HEK293 (cell line): Measurements from ENCODE around the gene MSI2.

ENCODE experiments used
- ZNF521 ChIP-seq: fragments of 450-650 bp; formaldehyde crosslinking; IDR thresholded peaks from 2 replicates; pipeline ENCODE4 v1.5.1; 2017; ENCODE audit warnings: missing biosample characterization, mild to moderate bottlenecking, missing genetic modification characterization
- TF ChIP-seq, protein P1 (sequence below): fragments of 450-650 bp; formaldehyde crosslinking; conservative IDR thresholded peaks from 2 replicates; pipeline ENCODE4 v1.5.1; 2016; ENCODE audit warnings: low read depth, missing biosample characterization, missing genetic modification characterization

DNA sequence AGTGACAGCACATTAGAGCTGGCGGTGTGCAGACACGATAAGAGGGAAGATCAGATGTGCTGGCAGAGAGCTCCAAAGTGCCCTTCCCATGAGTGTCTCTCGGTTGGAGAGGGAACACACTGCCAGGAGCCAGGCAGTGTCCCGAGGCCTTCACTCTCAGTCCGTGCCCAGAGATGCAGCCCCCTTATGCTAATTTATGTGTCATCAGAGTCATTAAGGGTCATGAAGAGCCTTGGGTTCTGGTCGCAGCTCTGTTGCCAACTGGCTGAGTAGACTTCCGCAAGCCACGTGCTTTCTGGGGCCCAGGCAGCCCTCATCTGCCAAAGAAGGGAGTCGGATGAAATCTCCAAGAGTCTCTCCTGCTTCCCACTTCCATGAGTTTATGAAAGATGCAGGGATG is 232.5 kb downstream of the MSI2 start:
- TF ChIP-seq, protein P1, sequence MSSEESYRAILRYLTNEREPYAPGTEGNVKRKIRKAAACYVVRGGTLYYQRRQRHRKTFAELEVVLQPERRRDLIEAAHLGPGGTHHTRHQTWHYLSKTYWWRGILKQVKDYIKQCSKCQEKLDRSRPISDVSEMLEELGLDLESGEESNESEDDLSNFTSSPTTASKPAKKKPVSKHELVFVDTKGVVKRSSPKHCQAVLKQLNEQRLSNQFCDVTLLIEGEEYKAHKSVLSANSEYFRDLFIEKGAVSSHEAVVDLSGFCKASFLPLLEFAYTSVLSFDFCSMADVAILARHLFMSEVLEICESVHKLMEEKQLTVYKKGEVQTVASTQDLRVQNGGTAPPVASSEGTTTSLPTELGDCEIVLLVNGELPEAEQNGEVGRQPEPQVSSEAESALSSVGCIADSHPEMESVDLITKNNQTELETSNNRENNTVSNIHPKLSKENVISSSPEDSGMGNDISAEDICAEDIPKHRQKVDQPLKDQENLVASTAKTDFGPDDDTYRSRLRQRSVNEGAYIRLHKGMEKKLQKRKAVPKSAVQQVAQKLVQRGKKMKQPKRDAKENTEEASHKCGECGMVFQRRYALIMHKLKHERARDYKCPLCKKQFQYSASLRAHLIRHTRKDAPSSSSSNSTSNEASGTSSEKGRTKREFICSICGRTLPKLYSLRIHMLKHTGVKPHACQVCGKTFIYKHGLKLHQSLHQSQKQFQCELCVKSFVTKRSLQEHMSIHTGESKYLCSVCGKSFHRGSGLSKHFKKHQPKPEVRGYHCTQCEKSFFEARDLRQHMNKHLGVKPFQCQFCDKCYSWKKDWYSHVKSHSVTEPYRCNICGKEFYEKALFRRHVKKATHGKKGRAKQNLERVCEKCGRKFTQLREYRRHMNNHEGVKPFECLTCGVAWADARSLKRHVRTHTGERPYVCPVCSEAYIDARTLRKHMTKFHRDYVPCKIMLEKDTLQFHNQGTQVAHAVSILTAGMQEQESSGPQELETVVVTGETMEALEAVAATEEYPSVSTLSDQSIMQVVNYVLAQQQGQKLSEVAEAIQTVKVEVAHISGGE (tag by site-specific recombination) = no peak
- TF ChIP-seq ZNF521 = no peak
